Activated B cell treated with CpG ODN at 0.5 μM for 24 hours (primary cell): Measurements from ENCODE around the gene CCDC97. TPM values are rescaled to one million over a fixed set of nuclear protein-coding genes. Genes with fewer than 3 reads are reported as not detected.

Experiments
- ATAC-seq: fragments of 200-7000 bp; cut with Tn5 transposase; one replicate; pipeline ENCODE4 v1.10.0; 2021; ENCODE audit warnings: low read depth, mild to moderate bottlenecking, moderate library complexity
- CTCF ChIA-PET: fragments of 350-600 bp; sonication (Branson Sonifier 250); formaldehyde crosslinking; loops from one replicate; lab custom pipeline; 2021; ENCODE audit warnings: antibody characterized with exemption; lab: Charles Lee
- POLR2A ChIA-PET: fragments of 350-600 bp; sonication (Branson Sonifier 250); formaldehyde crosslinking; loops from one replicate; lab custom pipeline; 2021; ENCODE audit warnings: antibody characterized with exemption; lab: Charles Lee
- DNase-seq: peaks from one replicate; pipeline ENCODE4 v3.0.0; 2022
- H3K27ac Mint-ChIP-seq: one replicate; pipeline ENCODE4 v1.8.0; 2020; ENCODE audit warnings: mixed read lengths
- H3K27me3 Mint-ChIP-seq: one replicate; pipeline ENCODE4 v1.8.0; 2021; ENCODE audit warnings: mixed read lengths
- H3K36me3 Mint-ChIP-seq: one replicate; pipeline ENCODE4 v1.8.0; 2021; ENCODE audit warnings: low read depth, mixed read lengths
- H3K4me1 Mint-ChIP-seq: one replicate; pipeline ENCODE4 v1.8.0; 2021; ENCODE audit warnings: mixed read lengths
- H3K4me3 Mint-ChIP-seq: one replicate; pipeline ENCODE4 v1.8.0; 2020; ENCODE audit warnings: mild to moderate bottlenecking, mixed read lengths
- H3K9me3 Mint-ChIP-seq: one replicate; pipeline ENCODE4 v1.8.0; 2020; ENCODE audit warnings: mixed read lengths
- CTCF ChIP-seq: fragments of 200-600 bp; IDR thresholded peaks from one replicate; pipeline ENCODE4 v1.8.0; 2022; ENCODE audit warnings: antibody characterized with exemption, mild to moderate bottlenecking
- intact Hi-C: fragments of 100-400 bp; cut with micrococcal nuclease; formaldehyde crosslinking; loops from one replicate; pipeline ENCODE4 v1.15.1; 2024
- total RNA-seq: library from RNA; stranded (reverse); gene quantifications from 2 replicates; pipeline ENCODE4 v1.2.3, GENCODE V29; 2022

CCDC97 gene
- total RNA-seq, 1 donor from 2014 or later = 65.3 TPM

GRCh38 chr19:41325640-41325946, 15.6 kb downstream of the CCDC97 start:
- POLR2A ChIA-PET = interaction anchor here (0.6 to 6.2 kb wide), 7 partner anchors 9 to 1094 kb away, joined by 3 to 119 read pairs (median 11); partner anchors contain the start of genes CCDC97 and TGFB1
- H3K9me3 Mint-ChIP-seq = no peaks in the 10 kb centered on the region
- H3K4me3 Mint-ChIP-seq = no peak overlapping the region

GRCh38 chr19:41325947-41326706, 16.2 kb downstream of the CCDC97 start:
- peaks cover 75% of the 10 kb centered on the region for H3K4me1 Mint-ChIP-seq
- H3K36me3 Mint-ChIP-seq = peaks cover 43% of the 10 kb centered on the region
- H3K27ac Mint-ChIP-seq = peak overlapping the region; percentile 93
- H3K4me3 Mint-ChIP-seq = peak overlapping the region; percentile 55
- ChIA-PET CTCF (interaction anchor here (1.0 to 2.2 kb wide), 3 partner anchors 17 to 38 kb away, joined by 3 to 18 read pairs (median 4); partner anchors contain the start of genes B9D2 and TGFB1), POLR2A (interaction anchor here (0.6 to 6.2 kb wide), 8 partner anchors 9 to 223 kb away, joined by 3 to 119 read pairs (median 26); partner anchors contain the start of genes B9D2, CCDC97, HNRNPUL1 and TGFB1)
- H3K9me3 Mint-ChIP-seq = no peaks in the 10 kb centered on the region
- H3K27me3 Mint-ChIP-seq = no peaks in the 10 kb centered on the region
- TF ChIP-seq CTCF = no peak
- peak; percentile 47 for ATAC-seq
- intact Hi-C loops = loop anchor here (1.0 kb wide), 1 partner anchor 16 kb away; the partner anchor contains the start of gene CCDC97
- DNase-seq = peak; percentile 49

More at GRCh38 chr19:41325640-41325946, 15.6 kb downstream of the CCDC97 start:
- intact Hi-C loops = no loop called here
- H3K27ac Mint-ChIP-seq = peak overlapping the region; percentile 86
- no peak for DNase-seq
- peaks cover 74% of the 10 kb centered on the region for H3K4me1 Mint-ChIP-seq
- no peak for TF ChIP-seq CTCF
- CTCF ChIA-PET = interaction anchor here (1.0 kb wide), 1 partner anchor 39 kb away, joined by 3 read pairs; the partner anchor contains the start of gene B9D2
- H3K36me3 Mint-ChIP-seq = peaks cover 46% of the 10 kb centered on the region
- ATAC-seq = no peak
- no peaks in the 10 kb centered on the region for H3K27me3 Mint-ChIP-seq

- Mint-ChIP-seq H3K27ac (peak overlapping the region; percentile 93), H3K27me3 (no peaks in the 10 kb centered on the region), H3K4me3 (peak overlapping the region; percentile 55), H3K9me3 (no peaks in the 10 kb centered on the region), H3K36me3 (peaks cover 48% of the 10 kb centered on the region), H3K4me1 (peaks cover 73% of the 10 kb centered on the region)
- ChIA-PET CTCF (interaction anchor here (1.2 to 2.2 kb wide), 3 partner anchors 18 to 25 kb away, joined by 4 to 18 read pairs (median 4); partner anchors contain the start of gene TGFB1), POLR2A (interaction anchor here (0.6 to 6.2 kb wide), 14 partner anchors 18 to 550 kb away, joined by 3 to 119 read pairs (median 6); partner anchors contain the start of genes B9D2, CCDC97, DMAC2 and HNRNPUL1)
- DNase-seq (no peak), ATAC-seq (no peak)
- TF ChIP-seq CTCF = no peak
- intact Hi-C loops = loop anchor here (1.0 kb wide), 3 partner anchors 24 to 70 kb away; partner anchors contain the start of genes BCKDHA and EXOSC5
Observed at GRCh38 chr19:41327076-41327575, 17.2 kb downstream of the CCDC97 start.

GRCh38 chr19:41327576-41328156, 17.7 kb downstream of the CCDC97 start:
- Mint-ChIP-seq H3K4me1 (peaks cover 70% of the 10 kb centered on the region), H3K27ac (peak overlapping the region; percentile 91), H3K9me3 (no peaks in the 10 kb centered on the region), H3K36me3 (peaks cover 49% of the 10 kb centered on the region), H3K27me3 (no peaks in the 10 kb centered on the region), H3K4me3 (peak overlapping the region; percentile 77)
- ChIA-PET CTCF (interaction anchor here (1.2 to 2.2 kb wide), 3 partner anchors 19 to 25 kb away, joined by 4 to 18 read pairs (median 4); partner anchors contain the start of gene TGFB1), POLR2A (interaction anchor here (0.6 to 6.2 kb wide), 13 partner anchors 18 to 550 kb away, joined by 3 to 119 read pairs (median 6); partner anchors contain the start of genes B9D2, CCDC97, DMAC2 and HNRNPUL1)
- DNase-seq (peak; percentile 77), ATAC-seq (peak; percentile 71)
- no peak for TF ChIP-seq CTCF
- intact Hi-C loops = loop anchor here (1.0 kb wide), 3 partner anchors 24 to 70 kb away; partner anchors contain the start of genes BCKDHA and EXOSC5
